HG03045 (cell line): ENCODE results near the gene SLF2.

Source experiments
- ATAC-seq: cut with Tn5 transposase; IDR thresholded peaks from one replicate; pipeline ENCODE4 v1.9.1; 2021; ENCODE audit warnings: mild to moderate bottlenecking, moderate library complexity; ENCODE audit not compliant: unreplicated experiment

The SLF2 gene

DNA sequence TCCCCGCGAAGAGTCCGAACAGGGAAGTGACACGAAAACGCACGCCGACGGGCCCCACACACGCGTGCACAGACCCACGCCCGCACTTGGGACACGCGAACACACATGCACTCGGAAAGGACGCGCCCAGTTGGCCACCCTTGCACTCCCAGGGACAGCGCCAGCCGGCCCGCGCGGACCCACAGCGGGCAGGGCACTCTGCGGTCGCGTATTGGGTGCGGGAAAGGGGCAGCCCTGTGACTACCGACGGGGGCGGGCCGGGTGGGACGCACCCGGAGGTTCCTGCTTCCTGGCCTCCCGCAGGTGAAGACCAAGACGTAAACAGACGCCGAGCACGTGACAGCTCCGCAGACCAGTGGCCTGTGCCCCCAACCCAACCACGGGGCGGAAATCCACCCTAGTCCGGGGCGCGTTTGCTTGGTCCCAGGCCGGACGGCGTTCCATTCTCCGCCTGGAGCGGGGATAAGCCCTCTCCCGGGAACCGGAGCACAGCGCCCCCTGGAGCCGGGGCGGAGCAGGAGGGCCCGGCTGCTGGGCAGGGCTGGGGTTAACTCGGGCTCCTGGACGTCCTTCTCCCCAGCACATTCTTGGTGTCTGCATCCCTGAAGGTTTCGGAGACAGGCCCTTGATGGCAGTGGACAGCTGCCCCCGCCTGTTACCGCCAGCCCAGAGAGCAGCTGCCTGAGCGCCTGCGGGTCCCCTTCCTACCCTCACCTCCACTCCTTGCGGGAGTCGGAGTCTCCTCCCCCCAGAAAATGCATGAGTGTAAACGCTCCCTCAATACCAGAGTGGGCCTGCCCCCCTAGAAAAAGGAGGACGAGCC, 84.8 kb downstream of the SLF2 start:
- ATAC-seq = no peak

DNA sequence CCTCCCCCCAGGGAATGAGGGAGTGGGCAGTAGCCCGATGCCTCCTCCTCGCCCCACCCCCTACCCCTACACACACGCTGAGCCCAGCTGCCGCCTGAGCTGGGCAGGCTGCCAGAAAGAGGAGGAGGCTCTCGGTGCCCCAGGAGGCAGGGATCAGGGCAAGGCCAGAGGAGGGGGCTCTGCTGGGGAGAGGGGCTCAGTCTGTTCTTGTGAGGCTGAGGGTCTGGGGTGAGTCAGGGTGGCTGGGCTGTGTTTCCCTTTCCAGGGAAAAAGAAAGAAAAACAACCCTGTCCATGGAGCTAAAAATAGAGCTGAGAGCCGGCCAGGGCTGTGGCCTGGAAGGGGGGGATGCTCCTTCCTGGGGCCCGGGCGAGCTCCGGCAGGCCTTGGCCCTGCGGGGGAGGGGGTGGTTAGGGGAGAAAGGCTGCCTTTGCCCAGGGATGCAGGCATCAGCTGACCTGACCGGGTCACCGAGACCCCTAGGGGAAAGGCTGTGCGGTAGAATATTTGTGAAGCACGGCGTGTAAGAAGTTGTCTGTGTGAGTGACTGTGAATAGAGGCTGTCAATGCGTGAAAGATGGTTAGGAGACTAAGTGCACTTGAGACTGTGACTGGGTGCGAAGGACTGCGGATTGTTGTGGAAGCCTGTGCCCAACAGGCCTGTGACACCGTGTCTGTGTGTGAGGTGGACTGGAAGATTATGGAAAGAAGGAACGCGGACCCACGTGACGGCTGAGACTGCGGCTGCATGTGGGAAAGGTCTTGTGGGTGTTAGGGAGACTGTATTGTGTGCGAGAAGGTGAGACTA, 85.6 kb downstream of the SLF2 start:
- peak; percentile 22 for ATAC-seq

DNA sequence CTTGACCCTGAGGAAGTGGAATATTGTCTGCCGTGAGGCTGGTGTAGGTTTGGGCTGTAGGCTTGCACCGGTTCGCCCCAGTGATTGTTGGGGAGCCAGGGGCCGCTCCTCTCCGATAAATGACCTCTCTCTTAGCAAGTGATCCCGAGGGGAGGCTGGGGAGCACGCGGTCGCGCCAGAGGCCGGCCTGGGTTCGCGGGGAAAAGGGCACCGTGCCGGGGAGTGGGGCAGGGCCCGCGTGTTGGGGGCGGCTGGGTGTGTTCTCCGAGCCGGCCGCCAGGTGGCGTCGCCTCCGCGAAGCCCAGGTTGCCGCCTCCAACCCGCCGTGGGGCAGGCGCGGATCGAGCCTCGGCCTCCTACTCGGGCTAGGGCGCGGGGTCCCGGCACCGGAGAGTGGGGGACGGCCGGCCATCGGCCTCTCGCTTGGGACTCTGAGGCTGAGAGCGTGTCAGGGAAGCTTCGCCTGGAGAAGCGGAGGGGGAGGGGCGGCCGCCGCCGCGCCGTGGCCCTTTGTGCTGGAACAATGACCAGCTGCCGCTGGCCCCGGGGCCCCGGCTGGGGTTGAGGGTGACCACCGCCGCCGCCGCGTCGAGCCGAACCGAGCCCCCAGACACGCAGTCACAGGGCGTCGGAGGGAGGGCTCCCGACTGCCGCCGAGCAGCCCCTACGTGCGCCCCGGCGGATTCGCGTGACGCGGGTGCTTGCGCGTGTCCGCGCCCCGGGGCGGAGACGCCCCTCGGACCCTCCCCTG, 86.4 kb downstream of the SLF2 start:
- peak; percentile 47 for ATAC-seq

DNA sequence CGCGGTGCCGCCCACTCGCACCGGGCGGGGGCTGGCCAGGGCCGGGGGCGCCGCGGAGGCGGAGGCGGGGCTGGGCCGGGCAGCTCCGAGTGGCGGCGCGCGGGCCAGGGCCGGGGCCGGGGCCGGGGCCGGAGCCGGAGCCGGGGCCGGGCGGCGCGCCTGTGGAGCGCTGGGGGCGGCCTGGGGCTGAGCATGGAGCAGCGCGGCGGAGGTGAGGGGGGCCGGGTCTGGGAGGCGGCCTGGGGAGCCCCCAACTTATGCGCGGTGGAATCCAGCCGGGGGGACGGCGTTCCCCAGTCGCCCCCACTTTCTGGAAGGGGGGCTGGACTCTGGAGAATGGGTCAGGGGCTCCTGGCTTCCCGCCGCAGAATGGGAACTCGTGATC, 87.0 kb downstream of the SLF2 start, which contains the start of gene LZTS2:
TSS of gene LZTS2 (plus strand) at position 67 of the 385 bp plus-strand sequence. CDS start 2,731 bp downstream, outside the sequence.
- ATAC-seq = no peak

DNA sequence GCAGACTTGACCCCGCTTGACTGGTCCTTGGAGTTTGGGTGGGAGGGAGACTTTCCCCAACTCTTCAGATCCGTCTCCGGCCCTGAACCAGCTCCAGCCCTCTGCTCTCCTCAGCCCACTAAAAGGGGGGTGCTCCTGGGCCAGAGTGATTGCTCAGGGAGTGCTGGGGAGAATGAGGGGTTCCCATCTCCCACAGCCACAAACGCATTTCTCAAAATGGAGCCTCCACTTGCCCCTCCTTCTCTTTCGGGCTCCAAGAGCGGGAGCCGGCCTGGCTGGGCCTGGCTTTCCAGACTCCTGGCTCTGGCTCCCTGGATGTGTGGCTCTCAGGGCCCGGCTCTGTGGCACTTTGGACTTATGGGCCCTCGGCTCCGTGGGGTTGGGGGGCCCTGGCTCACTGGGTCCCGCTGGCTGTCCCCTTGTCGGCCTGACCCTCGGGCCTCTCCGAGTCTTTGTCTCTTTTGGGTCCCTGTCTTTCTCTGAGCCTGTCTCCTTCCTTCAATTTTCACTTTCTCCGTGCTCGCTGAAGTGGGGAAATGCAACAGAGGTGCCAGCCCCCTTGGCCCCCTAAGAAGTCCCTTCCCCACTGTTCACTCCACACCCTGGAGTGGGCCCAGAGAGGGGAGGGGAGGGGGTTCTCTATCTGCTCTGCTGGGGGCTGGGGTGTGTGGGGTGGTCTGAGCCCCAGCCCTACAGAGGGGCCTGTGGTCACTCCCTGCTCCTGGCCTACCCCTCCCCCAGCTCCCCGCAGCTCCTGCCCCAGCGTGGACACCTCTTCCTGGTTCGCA, 87.6 kb downstream of the SLF2 start:
- no peak for ATAC-seq

DNA sequence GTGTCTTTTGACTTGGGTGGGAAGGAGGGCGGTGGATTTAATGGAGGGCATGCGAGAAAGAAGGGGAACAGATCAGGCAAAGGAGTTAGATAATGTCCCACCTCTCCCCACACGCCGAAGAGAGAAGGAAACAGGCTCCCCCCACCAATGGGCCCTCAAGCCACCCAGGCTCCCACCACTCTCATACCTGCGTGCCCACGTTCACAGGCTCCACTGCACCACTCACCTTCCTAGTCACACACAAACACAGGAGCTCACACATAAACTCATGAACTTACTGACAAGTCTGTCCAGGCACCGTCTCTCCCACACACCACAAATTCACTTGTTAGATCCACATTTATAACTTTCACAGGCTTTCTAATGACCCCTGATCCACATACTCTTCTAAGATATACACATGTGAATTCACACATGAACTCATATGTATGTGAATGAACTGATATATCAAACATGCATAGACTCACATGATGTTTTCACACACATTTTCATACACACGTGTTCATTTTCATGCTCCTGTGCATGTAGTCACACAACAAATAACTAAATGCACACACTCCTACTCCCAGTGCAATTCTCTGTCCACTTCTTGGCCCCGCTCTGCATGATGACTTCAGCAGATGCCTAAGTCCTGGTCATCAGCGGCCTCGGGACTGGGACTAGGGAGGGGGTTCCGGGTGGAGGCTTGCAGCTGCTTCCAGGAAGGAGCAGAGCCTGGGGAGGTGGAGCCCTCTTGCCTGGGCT, 88.3 kb downstream of the SLF2 start:
- no peak for ATAC-seq

DNA sequence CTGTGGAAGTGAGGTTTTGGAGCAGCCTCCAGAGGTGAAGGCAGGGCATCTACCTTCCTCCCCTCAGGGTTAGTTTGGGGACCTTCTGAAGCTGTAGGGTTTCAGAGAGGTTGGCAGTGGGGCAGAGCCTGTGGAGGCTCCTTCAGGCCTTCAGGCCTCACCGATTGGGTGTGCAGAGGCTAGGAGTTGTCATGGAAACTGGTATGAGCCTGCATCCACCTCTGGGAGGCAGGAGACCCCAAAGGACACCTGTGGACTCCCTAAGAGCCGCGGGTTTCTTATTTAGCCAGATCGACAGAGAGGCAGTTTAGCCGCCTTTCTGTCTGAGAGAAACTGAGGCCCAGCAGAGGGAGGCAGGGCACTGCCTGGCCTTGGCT, 88.9 kb downstream of the SLF2 start:
- ATAC-seq = no peak

DNA sequence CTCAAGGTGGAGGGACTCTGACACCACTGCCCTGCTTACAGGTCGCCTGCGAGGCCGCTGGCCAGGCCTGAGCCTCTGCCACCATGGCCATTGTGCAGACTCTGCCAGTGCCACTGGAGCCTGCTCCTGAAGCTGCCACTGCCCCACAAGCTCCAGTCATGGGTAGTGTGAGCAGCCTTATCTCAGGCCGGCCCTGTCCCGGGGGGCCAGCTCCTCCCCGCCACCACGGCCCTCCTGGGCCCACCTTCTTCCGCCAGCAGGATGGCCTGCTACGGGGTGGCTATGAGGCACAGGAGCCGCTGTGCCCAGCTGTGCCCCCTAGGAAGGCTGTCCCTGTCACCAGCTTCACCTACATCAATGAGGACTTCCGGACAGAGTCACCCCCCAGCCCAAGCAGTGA, 89.7 kb downstream of the SLF2 start:
- ATAC-seq = no peak

DNA sequence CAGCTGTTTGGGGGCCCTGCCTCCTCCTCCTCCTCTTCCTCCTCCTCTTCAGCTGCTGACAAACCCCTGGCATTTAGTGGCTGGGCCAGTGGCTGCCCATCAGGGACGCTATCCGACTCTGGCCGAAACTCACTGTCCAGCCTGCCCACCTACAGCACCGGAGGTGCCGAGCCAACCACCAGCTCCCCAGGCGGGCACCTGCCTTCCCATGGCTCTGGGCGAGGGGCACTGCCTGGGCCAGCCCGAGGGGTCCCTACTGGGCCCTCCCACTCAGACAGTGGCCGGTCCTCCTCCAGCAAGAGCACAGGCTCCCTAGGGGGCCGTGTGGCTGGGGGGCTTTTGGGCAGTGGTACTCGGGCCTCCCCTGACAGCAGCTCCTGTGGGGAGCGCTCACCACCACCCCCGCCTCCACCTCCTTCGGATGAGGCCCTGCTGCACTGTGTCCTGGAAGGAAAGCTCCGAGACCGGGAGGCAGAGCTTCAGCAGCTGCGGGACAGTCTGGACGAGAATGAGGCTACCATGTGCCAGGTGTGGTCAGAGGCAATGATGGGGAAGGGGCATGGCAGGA, 91.0 kb downstream of the SLF2 start:
- ATAC-seq = no peak

DNA sequence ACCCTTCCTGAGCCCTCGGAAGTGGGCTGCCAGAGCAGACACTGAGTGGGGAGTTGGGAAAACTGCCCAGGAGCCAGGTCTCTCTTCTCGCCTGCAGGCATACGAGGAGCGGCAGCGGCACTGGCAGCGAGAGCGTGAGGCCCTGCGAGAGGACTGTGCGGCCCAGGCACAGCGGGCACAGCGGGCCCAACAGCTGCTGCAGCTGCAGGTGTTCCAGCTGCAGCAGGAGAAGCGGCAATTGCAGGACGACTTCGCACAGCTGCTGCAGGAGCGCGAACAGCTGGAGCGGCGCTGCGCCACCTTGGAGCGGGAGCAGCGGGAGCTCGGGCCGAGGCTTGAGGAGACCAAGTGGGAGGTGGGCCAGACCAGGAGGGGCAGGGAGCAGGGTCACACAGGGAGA, 92.6 kb downstream of the SLF2 start:
- no peak for ATAC-seq

DNA sequence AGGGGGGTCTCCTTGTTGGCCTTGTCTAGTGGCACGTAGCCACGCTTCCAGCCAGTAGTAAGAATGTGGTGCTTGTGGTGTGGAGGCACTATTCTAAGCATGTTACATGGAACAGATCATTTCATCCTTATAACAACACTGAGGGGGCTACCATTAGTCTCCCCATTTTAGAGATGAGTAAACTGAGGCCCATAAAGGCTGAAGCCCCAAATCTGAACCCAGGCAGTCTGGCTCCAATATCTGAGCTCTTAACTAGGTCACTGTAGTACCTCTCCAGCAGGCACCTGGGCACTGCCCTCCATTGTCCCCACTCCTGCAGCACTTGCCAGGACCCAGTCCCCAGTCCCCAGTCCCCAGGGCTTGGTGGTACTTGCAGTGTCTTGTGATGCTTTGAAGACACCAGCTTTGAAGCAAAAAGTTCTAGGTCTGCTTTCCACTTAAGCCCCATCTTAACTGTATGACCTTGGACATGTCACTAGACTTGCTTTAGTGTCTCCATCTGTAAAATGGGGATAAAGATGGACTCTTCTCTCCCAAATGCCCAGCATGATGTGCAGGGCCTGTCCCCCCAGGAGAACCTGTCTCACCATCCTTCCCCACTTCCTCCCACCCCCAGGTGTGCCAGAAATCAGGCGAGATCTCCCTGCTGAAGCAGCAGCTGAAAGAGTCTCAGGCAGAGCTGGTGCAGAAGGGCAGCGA, 93.3 kb downstream of the SLF2 start:
- no peak for ATAC-seq

DNA sequence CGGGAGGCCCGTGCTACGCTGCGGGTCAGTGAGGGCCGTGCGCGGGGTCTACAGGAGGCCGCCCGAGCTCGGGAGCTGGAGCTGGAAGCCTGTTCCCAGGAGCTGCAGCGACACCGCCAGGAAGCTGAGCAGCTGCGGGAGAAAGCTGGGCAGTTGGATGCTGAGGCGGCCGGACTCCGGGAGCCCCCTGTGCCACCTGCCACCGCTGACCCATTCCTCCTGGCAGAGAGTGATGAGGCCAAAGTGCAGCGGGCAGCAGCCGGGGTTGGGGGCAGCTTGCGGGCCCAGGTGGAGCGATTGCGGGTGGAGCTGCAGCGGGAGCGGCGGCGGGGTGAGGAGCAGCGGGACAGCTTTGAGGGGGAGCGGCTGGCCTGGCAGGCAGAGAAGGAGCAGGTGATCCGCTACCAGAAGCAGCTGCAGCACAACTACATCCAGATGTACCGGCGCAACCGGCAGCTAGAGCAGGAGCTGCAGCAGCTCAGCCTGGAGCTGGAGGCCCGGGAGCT, 93.9 kb downstream of the SLF2 start:
- no peak for ATAC-seq

DNA sequence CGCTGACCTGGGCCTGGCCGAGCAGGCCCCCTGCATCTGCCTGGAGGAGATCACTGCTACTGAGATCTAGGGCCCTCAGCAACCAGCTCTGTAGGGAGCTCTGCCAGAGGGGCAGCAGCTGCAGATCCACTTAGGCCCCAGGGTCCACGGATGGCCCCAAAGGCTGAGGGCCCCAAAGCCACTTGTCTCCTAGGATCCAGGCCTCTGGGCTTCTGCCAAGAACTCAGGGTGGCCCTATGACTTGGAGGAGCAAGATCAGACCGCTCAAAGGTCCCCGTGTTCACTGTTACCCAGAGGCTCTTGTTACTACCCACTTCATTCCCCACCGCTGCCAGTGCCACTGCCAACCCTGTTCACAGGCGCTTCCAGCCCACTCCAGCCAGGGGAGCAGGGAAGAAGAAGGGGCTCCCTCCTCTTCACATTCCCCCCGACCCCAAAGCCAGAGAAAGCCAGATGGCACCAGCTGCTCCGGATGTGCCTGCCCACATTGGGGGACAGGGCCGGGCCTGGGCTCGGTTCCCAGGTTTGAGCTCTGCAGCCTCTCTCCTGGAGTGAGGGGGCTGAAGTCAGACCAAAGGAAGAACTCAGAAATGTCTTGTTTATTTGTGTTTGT, 94.4 kb downstream of the SLF2 start:
- ATAC-seq = no peak

DNA sequence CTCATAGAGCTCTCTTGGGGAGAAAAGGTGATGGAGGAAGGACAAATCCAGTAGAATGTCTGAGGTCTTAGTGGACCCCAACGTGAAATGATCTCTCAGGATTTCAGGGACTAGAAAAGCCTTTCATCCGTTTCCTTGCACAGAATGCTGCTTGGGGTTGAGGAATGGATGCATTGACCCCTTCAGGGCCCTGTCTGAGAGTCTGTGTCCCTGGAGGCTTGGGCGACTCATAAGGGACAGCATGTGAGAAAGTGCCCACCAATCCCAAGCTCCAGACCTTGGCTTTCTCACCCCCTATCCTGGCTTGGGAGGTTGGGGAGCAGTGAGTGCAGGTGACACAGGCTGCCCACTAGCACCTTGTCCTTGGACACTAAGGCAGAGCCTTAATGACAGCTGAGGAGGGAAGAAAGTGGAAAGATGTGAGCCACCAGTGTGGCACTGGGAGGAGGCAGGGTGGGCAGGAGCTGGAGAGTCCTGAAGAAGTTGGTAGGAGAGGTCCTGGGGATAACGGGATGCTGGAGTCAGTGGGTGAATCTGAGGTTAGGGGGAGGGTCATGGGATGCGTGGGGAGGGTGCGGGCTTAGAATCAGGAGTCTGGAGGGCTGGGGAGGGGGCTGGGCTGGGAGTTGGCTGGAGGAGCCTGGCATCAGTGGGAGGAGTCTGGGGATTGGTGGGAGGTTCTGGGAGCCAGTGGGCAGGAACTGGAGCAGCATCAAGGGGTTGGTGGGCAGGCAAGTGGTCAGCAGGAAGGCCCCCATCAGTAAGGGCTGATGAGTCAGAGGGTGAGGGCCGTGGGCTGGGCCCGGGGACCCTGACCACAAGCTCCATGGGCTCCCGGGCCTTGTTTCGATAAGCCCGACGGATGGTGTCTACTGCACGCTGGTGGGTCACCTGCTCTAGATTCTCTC, 95.4 kb downstream of the SLF2 start:
- ATAC-seq = no peak

DNA sequence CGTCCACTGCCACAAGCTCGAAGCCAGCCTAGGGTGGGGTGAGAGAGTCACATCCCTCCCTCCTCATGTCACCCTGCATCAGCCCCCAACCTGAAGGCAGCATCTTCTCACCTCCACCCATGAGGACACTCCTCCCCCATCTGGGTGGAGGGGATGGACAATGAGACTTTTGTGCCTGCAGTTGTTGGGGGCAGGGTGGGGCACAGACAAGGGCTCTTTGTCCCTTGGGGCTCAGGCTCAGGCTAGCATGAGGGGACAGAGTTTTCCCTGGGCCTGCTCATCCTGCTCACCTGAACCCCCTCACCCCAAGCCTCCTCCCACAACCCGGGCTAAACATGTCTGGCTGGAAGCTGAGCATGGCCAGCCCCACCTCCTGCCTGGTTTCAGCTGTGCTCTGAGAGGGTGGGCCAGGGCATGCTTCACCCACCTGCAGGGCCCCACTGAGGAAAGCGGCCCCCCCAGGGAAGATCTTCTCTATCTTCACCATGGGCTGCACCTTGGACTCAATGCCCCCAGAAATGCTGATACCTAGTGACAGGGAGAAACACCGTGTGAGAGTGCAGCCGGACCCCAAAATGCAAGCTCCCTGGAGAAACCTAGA, 96.2 kb downstream of the SLF2 start:
- no peak for ATAC-seq

DNA sequence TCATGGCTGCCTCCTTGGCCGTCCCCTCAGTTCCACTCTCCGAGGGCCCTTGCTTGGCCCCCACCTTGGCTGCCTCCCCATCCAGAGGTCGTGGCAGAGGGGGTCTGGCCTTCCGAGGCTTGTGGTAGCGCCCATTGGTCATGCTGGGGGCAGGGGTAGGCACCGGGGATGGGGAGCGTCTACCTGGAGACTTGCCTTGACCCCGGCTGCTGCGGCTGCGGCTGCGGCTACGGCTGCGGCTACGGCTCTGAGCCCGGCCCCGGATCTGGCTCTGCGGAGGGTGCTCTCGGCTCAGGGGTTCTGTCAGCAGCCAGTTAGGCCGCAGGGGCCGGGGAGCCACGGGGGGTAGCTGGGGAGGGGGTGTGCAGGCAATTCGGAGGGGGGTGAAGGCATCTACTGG, 97.6 kb downstream of the SLF2 start:
- ATAC-seq = no peak
